ENCODE data around the gene NPIPA5. TPM values are rescaled to one million over a fixed set of nuclear protein-coding genes. Genes with fewer than 3 reads are reported as not detected.
"Not testable (repeated sequence)": the region's sequence is repeated elsewhere in the genome, so short reads cannot be mapped to it uniquely, and the experiment has no call there.

Gene NPIPA5
- total RNA-seq, 2 donors from 2014 or later = 0.75 to 3.7 TPM

GRCh38 chr16:15399317-15399716, 21.2 kb upstream of the NPIPA5 start:
- Histone ChIP-seq H3K4me1 (ENCODE audit: control insufficient read depth, insufficient read depth, low read length) (no peaks in the 10 kb centered on the region), H3K27me3 (ENCODE audit: control insufficient read depth, insufficient read depth, low read length, poor library complexity, severe bottlenecking) (peaks cover 13% of the 10 kb centered on the region), H3K36me3 (ENCODE audit: control insufficient read depth, insufficient read depth, low read length) (no peaks in the 10 kb centered on the region), H3K27ac (ENCODE audit: low read depth, low read length) (no peak overlapping the region), H3K9me3 (ENCODE audit: control insufficient read depth, low read length) (no peaks in the 10 kb centered on the region), H3K9ac (ENCODE audit: extremely low read depth, low read length, poor library complexity, severe bottlenecking) (no peak overlapping the region), H3K4me3 (ENCODE audit: low read length) (no peak overlapping the region)
- H3K4me3 Mint-ChIP-seq = no peak overlapping the region
- WGBS, 2 experiments (ENCODE audit: insufficient coverage in 1 of 2, insufficient read length in 1 of 2) = 87% methylated on average over 3 of the region's 3 CpGs; no CpG with 5 or more reads in 1 of the 2 experiments
- DNase-seq = no peak
- H3K9me3 Mint-ChIP-seq = no peaks in the 10 kb centered on the region
- peaks cover 18% of the 10 kb centered on the region for H3K27me3 Mint-ChIP-seq (ENCODE audit: insufficient read depth)
- H3K4me1 Mint-ChIP-seq = no peaks in the 10 kb centered on the region
- H3K36me3 Mint-ChIP-seq (ENCODE audit: low read depth) = no peaks in the 10 kb centered on the region
- TF ChIP-seq CTCF (conservative IDR thresholded peaks at IDR 0.05) = no peak
- H3K27ac Mint-ChIP-seq = no peak overlapping the region

- Mint-ChIP-seq H3K9me3 (no peaks in the 10 kb centered on the region), H3K27ac (no peak overlapping the region), H3K27me3 (ENCODE audit: insufficient read depth) (peaks cover 20% of the 10 kb centered on the region), H3K4me1 (no peaks in the 10 kb centered on the region), H3K36me3 (ENCODE audit: low read depth) (no peaks in the 10 kb centered on the region), H3K4me3 (no peak overlapping the region)
- no peak for DNase-seq
- H3K36me3 ChIP-seq (ENCODE audit: control insufficient read depth, insufficient read depth, low read length) = no peaks in the 10 kb centered on the region
- H3K4me1 ChIP-seq (ENCODE audit: control insufficient read depth, insufficient read depth, low read length) = no peaks in the 10 kb centered on the region
- H3K9ac ChIP-seq (ENCODE audit: extremely low read depth, low read length, poor library complexity, severe bottlenecking) = no peak overlapping the region
- TF ChIP-seq CTCF (conservative IDR thresholded peaks at IDR 0.05) = no peak
- no peaks in the 10 kb centered on the region for H3K9me3 ChIP-seq (ENCODE audit: control insufficient read depth, low read length)
- 90 to 99% methylated on average over 9 to 13 of the region's 14 CpGs for WGBS, 2 experiments (ENCODE audit: insufficient coverage in 1 of 2, insufficient read length in 1 of 2)
- H3K27ac ChIP-seq (ENCODE audit: low read depth, low read length) = no peak overlapping the region
- H3K4me3 ChIP-seq (ENCODE audit: low read length) = no peak overlapping the region
- H3K27me3 ChIP-seq (ENCODE audit: control insufficient read depth, insufficient read depth, low read length, poor library complexity, severe bottlenecking) = peaks cover 13% of the 10 kb centered on the region
These were observed 20.7 kb upstream of the NPIPA5 start for GRCh38 chr16:15398618-15399316.

GRCh38 chr16:15396948-15397594, 19.0 kb upstream of the NPIPA5 start:
- H3K9me3 ChIP-seq (ENCODE audit: control insufficient read depth, low read length) = no peaks in the 10 kb centered on the region
- H3K36me3 ChIP-seq (ENCODE audit: control insufficient read depth, insufficient read depth, low read length) = no peaks in the 10 kb centered on the region
- peaks cover 13% of the 10 kb centered on the region for H3K27me3 ChIP-seq (ENCODE audit: control insufficient read depth, insufficient read depth, low read length, poor library complexity, severe bottlenecking)
- H3K4me1 ChIP-seq (ENCODE audit: control insufficient read depth, insufficient read depth, low read length) = no peaks in the 10 kb centered on the region
- Mint-ChIP-seq H3K9me3 (no peaks in the 10 kb centered on the region), H3K27ac (no peak overlapping the region), H3K27me3 (ENCODE audit: insufficient read depth) (peaks cover 20% of the 10 kb centered on the region), H3K36me3 (ENCODE audit: low read depth) (no peaks in the 10 kb centered on the region), H3K4me1 (no peaks in the 10 kb centered on the region), H3K4me3 (no peak overlapping the region)
- H3K4me3 ChIP-seq (ENCODE audit: low read length) = no peak overlapping the region
- H3K9ac ChIP-seq (ENCODE audit: extremely low read depth, low read length, poor library complexity, severe bottlenecking) = no peak overlapping the region
- H3K27ac ChIP-seq (ENCODE audit: low read depth, low read length) = no peak overlapping the region
- WGBS, 2 experiments (ENCODE audit: insufficient coverage in 1 of 2, insufficient read length in 1 of 2) = 89 to 92% methylated on average over 7 to 11 of the region's 11 CpGs
- no peak for DNase-seq
- no peak for TF ChIP-seq CTCF (conservative IDR thresholded peaks at IDR 0.05)

GRCh38 chr16:15396509-15396829, 18.4 kb upstream of the NPIPA5 start:
- not testable (repeated sequence) for H3K4me1 Mint-ChIP-seq; DNase-seq; H3K9me3 ChIP-seq (ENCODE audit: control insufficient read depth, low read length); H3K4me3 ChIP-seq (ENCODE audit: low read length); H3K36me3 ChIP-seq (ENCODE audit: control insufficient read depth, insufficient read depth, low read length); H3K4me1 ChIP-seq (ENCODE audit: control insufficient read depth, insufficient read depth, low read length); H3K9ac ChIP-seq (ENCODE audit: extremely low read depth, low read length, poor library complexity, severe bottlenecking); H3K27ac Mint-ChIP-seq; H3K36me3 Mint-ChIP-seq (ENCODE audit: low read depth); H3K27ac ChIP-seq (ENCODE audit: low read depth, low read length); H3K9me3 Mint-ChIP-seq
- H3K27me3 ChIP-seq (ENCODE audit: control insufficient read depth, insufficient read depth, low read length, poor library complexity, severe bottlenecking) = peaks cover 13% of the 10 kb centered on the region
- H3K4me3 Mint-ChIP-seq = peak overlapping the region; percentile 61
- WGBS, 2 experiments (ENCODE audit: insufficient coverage in 1 of 2, insufficient read length in 1 of 2) = 80 to 85% methylated on average over 6 to 8 of the region's 8 CpGs
- H3K27me3 Mint-ChIP-seq (ENCODE audit: insufficient read depth) = peaks cover 20% of the 10 kb centered on the region

All from endodermal cell (in vitro differentiated cells).